KMS-11 (cell line): ENCODE results near the gene GPD1.

Source experiments
- H2AFZ ChIP-seq: fragments of 200-600 bp; sonication (generic); 2 replicates; pipeline ENCODE4 v1.6.1; 2016; ENCODE audit warnings: antibody characterized with exemption, mixed run types, low read depth
- H3K27ac ChIP-seq: fragments of 200-600 bp; sonication (generic); 2 replicates; pipeline ENCODE4 v1.6.1; 2016; ENCODE audit warnings: mild to moderate bottlenecking, mixed run types
- H3K27me3 ChIP-seq: fragments of 200-600 bp; sonication (generic); 2 replicates; pipeline ENCODE4 v1.6.1; 2017; ENCODE audit warnings: mild to moderate bottlenecking, low read depth, mixed run types, moderate library complexity; ENCODE audit not compliant: insufficient read depth
- H3K36me3 ChIP-seq: fragments of 200-600 bp; sonication (generic); 2 replicates; pipeline ENCODE4 v1.6.1; 2017; ENCODE audit warnings: mild to moderate bottlenecking, mixed run types; ENCODE audit not compliant: insufficient read depth
- H3K4me1 ChIP-seq: fragments of 200-600 bp; sonication (generic); 2 replicates; pipeline ENCODE4 v1.6.1; 2016; ENCODE audit warnings: mild to moderate bottlenecking, low read depth, mixed run types; ENCODE audit not compliant: poor library complexity, severe bottlenecking
- H3K4me2 ChIP-seq: fragments of 200-600 bp; sonication (generic); 2 replicates; pipeline ENCODE4 v1.7.0; 2016; ENCODE audit warnings: mild to moderate bottlenecking, mixed run types
- H3K4me3 ChIP-seq: fragments of 200-600 bp; sonication (generic); IDR thresholded peaks from 2 replicates; pipeline ENCODE4 v1.6.1; 2017; ENCODE audit warnings: low read depth, low read length, mixed read lengths; ENCODE audit not compliant: insufficient read depth
- H3K79me2 ChIP-seq: fragments of 200-600 bp; sonication (generic); 2 replicates; pipeline ENCODE4 v1.6.1; 2016; ENCODE audit warnings: low read depth, mixed run types; ENCODE audit not compliant: insufficient read depth
- H3K9ac ChIP-seq: fragments of 200-600 bp; sonication (generic); 2 replicates; pipeline ENCODE4 v1.6.1; 2016; ENCODE audit warnings: mild to moderate bottlenecking, mixed run types
- H4K20me1 ChIP-seq: fragments of 200-600 bp; sonication (generic); 2 replicates; pipeline ENCODE4 v1.6.1; 2016; ENCODE audit warnings: mild to moderate bottlenecking, mixed run types; ENCODE audit not compliant: insufficient read depth
- CTCF ChIP-seq: fragments of 200-600 bp; sonication (generic); conservative IDR thresholded peaks from 2 replicates; pipeline ENCODE4 v1.6.1; 2017; ENCODE audit warnings: low read depth, mild to moderate bottlenecking, antibody characterized with exemption, low read length, moderate library complexity, mixed read lengths

The GPD1 gene

GRCh38 chr12:50156641-50157040, 52.8 kb downstream of the GPD1 start:
- no peaks in the 10 kb centered on the region for H3K4me1 ChIP-seq
- H3K79me2 ChIP-seq, result peaks cover 18% of the 10 kb centered on the region; the same call in 1 of the 2 replicates
- no peak for TF ChIP-seq CTCF
- H4K20me1 ChIP-seq, result no peaks in the 10 kb centered on the region
- no peak overlapping the region for H3K4me2 ChIP-seq
- no peak overlapping the region for H3K4me3 ChIP-seq
- no peak overlapping the region for H3K27ac ChIP-seq
- no peaks in the 10 kb centered on the region for H3K27me3 ChIP-seq
- H3K36me3 ChIP-seq, result no peaks in the 10 kb centered on the region
- no peak overlapping the region for H2AFZ ChIP-seq
- no peak overlapping the region for H3K9ac ChIP-seq

- no peak overlapping the region for H3K4me3 ChIP-seq
- TF ChIP-seq CTCF, result no peak
- peaks cover 18% of the 10 kb centered on the region; the same call in 1 of the 2 replicates for H3K79me2 ChIP-seq
- no peaks in the 10 kb centered on the region for H3K4me1 ChIP-seq
- no peak overlapping the region for H2AFZ ChIP-seq
- H4K20me1 ChIP-seq, result no peaks in the 10 kb centered on the region
- H3K27me3 ChIP-seq, result no peaks in the 10 kb centered on the region
- H3K36me3 ChIP-seq, result no peaks in the 10 kb centered on the region
- H3K4me2 ChIP-seq, result no peak overlapping the region
- H3K9ac ChIP-seq, result no peak overlapping the region
- H3K27ac ChIP-seq, result no peak overlapping the region
Observed at GRCh38 chr12:50157259-50157658, 53.5 kb downstream of the GPD1 start.

GRCh38 chr12:50160643-50161042, 56.8 kb downstream of the GPD1 start:
- peaks cover 3% of the 10 kb centered on the region for H3K4me1 ChIP-seq
- H3K4me2 ChIP-seq, result no peak overlapping the region
- H3K9ac ChIP-seq, result no peak overlapping the region
- H3K27ac ChIP-seq, result no peak overlapping the region
- H4K20me1 ChIP-seq, result no peaks in the 10 kb centered on the region
- TF ChIP-seq CTCF, result no peak
- no peak overlapping the region for H3K4me3 ChIP-seq
- no peaks in the 10 kb centered on the region for H3K27me3 ChIP-seq
- H3K79me2 ChIP-seq, result peaks cover 36% of the 10 kb centered on the region; the same call in 1 of the 2 replicates
- no peak overlapping the region for H2AFZ ChIP-seq
- no peaks in the 10 kb centered on the region for H3K36me3 ChIP-seq
